HG03108 (cell line): Measurements from ENCODE around the gene ICA1L.
"Not testable (repeated sequence)": the region's sequence is repeated elsewhere in the genome, so short reads cannot be mapped to it uniquely, and the experiment has no call there.

Experiments
- ATAC-seq: cut with Tn5 transposase; IDR thresholded peaks from one replicate; pipeline ENCODE4 v1.9.1; 2021; ENCODE audit warnings: moderate library complexity; ENCODE audit not compliant: unreplicated experiment

ICA1L gene

DNA sequence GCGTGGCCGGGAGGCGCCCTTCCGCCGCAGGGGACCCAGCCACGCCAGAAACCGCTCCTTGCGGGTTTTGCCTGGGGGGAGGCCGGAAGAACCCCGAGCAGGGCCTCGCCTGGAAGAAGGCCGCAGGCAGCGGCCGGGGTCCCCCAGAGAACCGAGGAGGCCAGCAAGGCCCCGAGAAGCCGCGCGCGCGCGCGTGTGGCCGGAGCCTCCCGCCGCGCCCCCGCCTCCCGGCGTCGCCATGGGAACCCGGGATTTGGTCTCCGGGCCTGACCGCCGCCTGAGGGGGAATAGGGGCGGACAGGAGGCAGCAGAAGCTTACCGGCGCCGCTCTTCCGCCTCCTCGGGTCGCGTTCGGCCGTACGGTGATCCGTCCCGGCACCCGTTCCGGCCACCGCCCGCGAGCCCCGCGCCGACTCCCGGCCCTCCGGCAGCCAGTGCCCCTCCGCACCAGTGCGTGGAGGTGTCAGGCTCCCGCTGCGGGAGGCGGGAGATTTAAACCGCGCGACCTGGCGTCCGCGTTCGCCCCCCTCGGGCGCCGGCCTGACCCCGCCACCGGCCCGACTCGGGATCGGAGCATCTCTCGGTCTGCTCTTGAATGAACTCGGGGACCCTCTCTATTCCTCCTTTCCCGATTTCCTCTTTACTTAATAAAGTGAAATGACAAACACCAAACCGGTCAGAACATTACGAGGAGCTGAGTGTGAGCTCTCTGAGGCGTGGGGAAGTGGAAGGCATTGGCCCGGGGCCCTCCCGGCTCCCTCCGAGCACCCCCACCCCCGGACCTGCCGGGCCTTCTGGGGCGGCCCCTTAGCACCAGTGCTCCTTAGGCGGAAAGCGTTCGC, at the start of gene ICA1L:
Gene ICA1L (minus strand): TSS at position 467 of the 842 bp plus-strand sequence. CDS start 42,757 bp downstream, outside the sequence.
- ATAC-seq: peak; percentile 49

DNA sequence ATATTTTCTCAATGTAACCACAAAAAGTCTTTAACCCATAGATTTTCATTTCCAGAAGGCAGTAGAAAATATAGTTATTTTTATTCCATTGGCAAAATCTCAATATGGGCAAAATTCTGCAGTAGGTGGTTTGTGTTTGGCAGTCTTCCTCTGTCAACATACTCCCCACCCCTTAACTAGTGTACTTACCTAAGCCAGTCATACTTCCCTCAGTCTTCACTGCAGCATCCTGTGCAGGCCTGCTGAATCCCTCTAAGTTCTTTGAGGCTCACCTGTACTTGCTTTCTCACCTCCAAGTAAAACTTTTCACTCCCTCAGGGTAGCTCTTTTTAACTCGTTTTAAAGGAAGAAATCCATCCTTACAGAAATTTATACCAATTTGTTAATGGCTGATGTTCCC, 47.3 kb upstream of the ICA1L start:
- ATAC-seq: no peak

DNA sequence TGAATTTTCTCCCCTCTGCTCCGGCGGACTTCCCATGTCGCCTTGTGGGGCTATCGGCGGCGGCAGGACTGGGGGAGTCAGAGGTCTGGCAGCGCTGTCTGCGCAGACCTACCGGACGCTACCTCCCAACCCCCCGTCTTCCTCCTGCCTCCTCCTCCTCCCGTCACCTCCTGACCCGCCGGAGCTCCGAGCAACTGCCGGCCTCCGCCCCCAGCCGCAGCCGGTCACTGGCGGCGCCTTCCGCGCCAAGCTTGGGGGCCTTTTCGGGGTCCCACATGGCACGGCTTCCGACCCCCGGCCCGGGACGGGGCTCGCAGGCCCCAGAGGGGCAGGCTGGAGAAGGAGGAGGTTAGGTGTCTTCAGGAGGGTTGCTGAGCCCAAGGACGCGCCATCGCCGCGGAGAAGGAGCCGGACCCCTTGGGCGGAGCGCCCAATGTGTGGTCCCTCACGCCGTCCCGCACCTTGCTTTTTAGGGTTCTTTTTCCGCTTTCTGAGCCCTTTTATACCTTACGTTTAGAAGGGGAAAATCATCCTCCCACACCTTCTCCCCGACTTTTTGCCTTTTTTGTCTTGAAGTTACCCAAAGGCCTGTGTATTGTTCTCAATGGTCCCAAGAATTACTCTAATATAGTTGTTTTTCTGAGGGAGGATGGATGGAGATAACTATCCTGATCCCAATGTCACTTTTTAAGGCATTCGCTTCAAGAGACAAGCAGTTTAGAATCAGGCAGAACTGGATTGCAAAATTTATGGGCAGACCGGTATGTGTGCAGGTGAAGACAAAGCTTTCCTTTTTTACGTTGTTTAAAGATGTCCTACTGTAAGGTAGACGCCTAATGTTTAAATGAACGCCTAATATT, 41.0 kb upstream of the ICA1L start:
- ATAC-seq: peak; percentile 50

DNA sequence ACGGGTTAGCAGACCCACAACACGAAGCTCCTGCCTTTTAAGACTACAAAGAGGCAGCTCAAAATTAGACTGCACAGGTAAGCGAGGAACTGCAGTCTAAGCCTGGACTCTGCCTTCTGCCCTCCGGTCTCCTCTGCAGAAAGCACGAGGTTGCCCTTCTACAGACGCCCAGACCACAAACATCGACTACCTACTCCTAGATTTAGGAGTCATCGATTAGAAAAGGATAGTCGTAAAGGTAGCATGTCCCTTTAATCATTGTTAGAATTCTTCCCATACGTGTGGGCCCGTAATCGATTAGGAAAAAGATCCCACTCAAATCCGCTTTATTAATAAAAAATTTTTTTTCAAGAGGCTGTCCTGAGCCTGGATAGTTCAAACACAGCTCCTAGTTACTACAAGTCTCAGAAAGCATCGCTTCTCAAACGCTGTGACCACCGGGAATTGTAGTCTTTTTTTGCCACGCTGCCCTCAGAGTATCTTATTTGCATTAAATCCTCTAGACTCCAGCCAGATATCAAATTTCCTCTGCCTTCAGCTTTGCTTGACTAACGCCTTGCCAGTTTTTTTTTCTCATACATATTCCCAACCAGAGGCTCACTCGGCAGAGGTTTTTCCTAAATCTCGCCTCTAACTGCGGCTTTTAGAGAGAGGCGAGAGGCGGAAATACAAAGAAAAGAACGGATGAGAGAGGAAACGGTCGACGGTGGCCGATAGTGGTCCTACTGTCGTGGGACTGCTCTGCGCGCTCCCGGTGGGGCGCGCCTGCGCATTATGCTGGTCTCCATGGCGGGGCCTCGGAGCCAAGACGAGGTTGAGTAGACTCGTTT, 40.2 kb upstream of the ICA1L start, which contains the start of the genes CARF and WDR12:
Gene CARF (plus strand): TSS at position 764 of the 830 bp plus-strand sequence. CDS start 29,628 bp downstream, outside the sequence.
Gene WDR12 (minus strand): TSS at position 162 of the 830 bp plus-strand sequence. CDS start 197 bp downstream, outside the sequence.
- ATAC-seq: peak; percentile 68

DNA sequence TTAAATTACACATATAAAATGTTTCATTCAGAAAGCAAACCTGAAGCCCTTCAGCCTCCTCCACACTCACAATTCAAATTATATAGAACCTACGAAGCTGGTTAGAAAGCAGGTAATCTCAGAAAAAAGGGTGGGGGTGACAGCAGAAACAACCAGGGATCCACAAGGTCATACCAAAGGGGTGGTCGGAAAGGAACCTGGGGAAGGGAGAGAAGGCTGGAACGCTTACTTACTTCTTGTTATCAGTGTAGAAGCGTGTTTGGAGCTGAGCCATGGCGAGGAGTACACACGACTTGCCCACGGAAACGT, 39.6 kb upstream of the ICA1L start:
- peak; percentile 1 for ATAC-seq

DNA sequence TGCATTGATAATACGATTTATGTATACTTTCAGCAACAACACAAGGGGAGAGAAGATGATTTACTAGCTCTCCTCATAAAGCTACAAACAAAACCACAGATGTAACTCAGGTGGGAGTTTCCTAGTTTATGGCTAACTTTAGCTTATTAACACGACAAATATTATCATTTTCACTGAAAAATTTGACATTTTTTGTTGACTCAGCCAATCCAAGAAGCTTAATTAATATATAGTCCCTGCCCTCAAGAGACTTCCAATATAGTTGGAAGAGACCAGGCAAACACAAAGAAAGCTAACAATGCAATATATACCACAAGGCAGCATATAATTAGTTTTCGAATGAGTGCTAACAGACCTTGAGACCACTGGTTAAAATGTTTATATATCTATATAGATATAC, 39.1 kb upstream of the ICA1L start:
- no peak for ATAC-seq

DNA sequence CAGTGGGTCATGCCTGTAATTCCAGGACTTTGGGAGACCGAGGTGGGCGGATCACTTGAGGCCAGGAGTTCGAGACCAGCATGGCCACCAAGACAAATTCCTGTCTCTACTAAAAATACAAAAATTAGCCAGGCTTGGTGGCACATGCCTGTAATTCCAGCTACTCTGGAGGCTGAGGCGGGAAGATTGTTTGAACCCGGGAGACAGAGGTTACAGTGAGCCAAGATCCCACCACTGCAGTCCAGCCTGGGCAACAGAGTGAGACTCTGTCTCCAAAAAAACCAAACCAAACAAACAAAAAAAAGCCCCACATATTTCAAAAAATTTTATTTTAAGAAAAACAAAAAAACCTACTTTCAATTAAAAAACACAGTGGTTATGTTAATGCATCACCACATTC, 38.7 kb upstream of the ICA1L start:
- ATAC-seq: not testable (repeated sequence)

DNA sequence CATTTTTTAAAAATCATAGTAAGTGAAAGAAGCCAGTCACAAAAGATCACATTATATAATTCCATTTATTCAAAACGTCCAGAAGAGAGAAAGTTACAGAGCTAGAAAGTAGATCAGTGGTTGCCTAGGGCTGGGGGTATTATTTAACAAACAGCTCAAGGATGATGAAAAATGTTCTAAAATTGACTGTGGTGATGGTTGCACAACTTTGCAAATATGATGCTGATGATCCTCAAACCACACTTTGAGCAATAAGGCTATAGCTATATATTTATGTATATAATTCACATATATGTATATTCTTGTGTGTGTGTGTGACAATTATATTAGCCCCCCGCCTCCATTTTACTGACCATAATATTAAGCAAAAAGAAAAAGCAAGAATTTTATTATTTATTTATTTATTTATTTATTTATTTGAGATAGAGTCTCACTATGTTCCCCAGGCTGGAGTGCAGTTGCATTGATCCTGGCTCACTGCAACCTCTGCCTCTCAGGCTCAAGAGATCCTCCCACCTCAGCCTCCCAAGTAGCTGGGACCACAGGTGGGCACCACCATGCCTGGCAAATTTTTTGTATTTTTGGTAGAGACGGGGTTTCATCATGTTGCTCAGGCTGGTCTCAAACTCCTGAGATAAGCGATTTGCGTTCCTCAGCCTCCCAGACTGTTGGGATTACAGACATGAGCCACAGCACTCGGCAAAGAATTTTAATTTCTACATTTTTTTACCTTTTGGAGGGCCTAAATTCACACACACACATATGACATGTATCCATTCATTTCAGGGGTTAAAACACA, 38.0 kb upstream of the ICA1L start:
- no peak for ATAC-seq

DNA sequence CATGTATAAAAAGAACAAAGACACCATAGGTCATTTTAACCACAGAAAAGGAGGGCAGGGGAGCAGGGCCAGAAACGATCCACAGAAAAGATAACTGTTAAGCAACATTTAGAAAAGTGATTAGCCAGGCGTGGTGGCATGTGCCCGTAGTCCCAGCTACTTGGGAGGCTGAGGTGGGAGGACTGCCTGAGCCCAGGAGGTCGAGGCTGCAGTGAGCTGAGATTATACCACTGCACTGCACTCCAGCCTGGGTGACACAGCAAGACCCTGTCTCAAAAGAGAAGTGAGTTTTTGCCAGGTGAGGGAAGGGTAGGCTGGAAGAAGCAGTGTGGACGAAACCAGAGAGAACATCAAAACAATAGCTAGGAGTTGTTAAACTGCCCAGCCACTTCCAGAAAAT, 36.6 kb upstream of the ICA1L start:
- ATAC-seq: no peak

DNA sequence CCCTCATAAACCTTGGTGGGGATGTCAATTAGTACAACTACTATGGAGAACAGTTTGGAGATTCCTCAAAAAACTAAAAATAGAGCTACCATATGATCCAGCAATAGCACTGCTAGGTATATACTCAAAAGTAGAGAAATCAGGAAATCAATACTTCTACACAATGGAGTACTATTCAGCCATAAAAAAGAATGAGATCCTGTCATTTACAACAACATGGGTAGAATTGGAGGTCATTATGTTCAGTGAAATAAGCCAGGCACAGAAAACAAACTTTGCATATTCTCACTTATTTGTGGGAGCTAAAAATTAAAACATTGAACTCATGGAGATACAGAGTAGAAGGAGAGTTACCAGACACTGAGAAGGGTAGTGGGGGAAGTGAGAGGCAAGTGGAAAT, 33.9 kb upstream of the ICA1L start:
- not testable (repeated sequence) for ATAC-seq

DNA sequence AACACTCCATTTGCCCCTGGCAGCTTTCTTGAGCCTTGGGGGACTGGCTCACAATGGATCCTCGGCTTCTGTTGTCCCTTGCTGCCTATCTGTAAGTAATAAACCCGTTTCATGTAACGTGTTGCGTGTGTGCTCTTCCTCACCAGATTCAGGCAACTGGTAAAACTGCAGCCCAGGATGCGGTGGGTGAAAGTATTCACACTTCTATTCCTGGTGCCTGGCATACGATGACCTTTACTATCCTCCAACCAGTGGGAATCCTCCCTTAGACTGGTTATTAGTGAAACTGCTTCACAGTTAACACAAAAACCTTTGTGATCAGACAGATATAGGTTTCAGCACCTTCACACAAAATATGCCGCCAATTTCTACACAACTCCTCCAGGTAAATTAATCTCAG, 13.6 kb upstream of the ICA1L start:
- no peak for ATAC-seq

DNA sequence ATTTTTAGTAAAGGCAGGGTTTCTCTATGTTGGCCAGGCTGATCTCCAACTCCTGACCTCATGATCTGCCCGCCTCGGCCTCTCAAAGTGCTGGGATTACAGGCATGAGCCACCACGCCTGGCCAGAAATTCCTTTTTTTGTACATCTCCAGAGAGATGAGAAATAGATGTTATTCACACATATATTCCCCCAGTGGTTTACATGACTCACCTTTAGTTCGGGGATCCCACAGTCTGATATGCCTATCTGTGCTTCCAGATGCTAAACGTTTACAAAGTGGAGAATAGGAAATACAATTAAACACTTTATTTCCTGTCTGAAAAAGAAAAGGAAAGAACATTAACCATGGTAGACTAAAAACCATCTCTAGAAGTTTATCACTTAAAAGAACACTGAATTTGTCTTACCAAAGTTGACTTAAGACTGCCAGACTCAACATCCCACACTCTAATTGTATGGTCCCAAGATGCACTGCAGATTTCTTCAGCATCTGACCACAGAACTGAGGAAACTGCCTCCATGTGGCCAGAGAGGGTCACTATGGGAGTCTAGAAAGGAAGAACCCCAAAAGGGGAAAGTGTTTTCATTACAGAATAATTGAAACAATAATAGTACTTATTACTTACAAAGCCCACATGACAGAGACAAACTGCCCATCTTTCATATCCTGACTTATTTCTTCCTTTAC, 12.6 kb upstream of the ICA1L start:
- ATAC-seq: no peak

DNA sequence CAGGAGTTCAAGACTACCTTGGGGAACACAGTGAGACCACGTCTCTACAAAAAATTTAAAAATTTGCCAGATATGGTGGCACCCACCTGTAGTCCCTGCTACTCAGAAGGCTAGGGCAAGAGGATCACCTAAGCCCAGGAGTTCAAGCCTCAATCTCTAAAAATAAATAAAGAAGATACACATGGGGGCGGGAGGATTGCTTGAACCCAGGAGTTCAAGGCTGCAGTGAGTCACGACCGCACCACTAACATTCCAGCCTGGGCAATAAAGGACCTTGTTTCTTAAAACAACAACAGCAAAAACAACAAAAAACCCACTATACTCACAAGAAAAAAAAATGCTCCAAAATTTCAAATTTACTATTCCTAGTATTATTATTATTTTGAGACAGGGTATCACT, 10.0 kb upstream of the ICA1L start:
- no peak for ATAC-seq

DNA sequence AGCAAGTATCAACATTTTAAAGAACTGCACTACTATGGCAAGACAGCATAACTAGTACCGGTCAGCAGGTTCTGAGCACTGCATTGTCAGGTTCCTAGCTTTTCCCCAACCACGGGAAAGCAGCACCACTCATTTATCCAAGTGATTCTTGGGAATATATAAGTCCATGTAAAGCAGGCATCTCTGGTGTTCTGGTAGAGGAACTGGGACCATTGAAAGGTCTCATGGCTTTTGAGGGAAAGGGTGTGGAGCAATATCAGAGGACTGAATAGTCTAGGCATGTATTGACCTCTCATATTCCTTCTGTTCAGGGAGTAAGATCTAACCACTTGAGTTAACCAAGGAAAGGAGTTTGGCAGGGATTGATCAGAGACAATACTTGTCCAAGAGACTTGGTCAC, 6.1 kb upstream of the ICA1L start:
- ATAC-seq: no peak

DNA sequence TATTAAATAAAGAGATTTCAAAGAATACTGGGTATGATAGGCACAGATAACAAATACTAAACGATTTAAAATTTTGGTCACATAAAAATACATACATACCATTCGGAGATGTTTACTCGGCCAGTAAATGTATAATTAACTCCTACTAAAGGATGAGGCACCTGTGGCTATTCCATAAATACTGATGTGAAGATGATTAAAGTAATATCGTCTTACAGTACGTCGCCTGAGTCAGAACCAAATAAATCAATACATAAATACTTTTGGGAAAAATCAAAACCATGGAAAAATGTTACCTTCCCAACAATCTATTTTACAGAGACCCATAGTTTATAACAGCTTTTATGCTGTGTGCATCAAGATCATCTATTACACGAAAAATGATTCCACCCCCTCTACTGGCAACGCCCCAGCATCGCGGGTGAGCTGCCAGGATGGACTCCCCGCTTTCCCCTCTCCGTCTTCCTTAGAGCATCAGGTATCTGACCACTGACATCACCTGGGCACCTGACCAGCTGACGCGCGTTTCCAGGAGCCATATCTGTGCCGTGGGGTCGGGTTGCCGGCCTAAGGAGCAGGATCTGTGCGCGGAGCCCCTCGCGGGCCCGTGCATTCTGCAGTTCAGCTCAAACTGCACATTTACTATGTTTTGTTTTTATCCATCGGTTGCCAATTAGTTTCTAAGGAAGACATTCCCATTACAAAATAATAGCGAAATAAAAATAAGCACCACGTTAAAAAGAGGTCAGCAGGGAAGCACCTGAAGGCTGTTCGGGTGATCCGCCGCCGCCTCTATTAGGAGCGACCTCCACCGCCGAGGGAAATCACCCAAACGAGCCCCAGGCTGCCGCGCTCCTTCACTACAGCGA, 901 bp downstream of the ICA1L start:
- ATAC-seq: peak; percentile 71

DNA sequence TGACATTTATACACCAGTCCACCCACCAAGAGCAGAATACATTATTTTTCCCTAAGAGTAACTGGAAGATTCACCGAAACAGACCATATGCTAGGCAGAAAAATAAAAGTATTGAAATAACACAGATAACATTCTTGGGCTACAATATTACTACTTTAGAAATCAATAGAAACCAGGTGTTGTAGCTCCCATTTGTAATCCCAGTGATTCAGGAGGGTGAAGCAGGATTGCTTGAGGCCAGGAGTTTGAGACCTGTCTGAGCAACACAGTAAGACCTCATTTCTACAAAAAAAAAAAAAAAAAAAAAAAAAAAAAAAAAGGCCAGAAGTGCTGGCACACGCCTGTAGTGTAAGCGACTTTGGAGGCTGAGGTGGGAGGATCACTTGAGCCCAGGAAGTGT, 9.6 kb downstream of the ICA1L start:
- no peak for ATAC-seq

DNA sequence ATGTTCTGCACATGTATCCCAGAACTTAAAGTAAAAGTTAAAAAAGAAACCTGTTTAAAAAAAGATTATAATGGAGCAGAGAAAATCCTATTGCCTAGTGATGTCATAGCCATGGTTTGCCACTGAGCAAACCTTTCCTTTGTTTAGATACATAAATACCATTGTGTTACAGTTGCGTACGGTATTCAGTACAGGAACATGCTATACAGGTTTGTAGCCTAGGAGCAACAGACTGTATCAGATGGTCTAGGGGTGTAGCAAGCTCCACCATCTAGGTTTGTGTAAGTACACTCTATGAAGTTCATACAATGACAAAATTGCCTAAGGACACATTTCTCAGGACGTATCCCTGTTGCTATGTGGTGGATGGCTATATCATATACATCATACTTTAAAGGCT, 13.0 kb downstream of the ICA1L start:
- ATAC-seq: no peak

DNA sequence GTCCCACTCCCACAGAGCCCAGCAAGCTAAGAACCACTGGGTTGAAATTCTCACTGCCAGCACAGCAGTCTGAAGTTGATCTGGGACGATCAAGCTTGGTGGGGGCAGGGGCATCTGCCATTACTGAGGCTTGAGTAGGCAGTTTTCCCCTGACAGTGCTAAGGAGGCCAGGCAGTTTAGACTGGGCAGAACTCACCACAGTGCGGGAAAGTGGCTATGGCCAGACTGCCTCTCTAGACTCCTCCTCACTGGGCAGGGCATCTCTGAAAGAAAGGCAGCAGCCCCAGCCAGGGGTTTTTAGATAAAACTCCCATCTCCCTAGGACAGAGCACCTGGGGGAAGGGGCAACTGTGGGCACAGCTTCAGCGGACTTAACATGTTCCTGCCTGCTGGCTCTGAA, 22.2 kb downstream of the ICA1L start:
- not testable (repeated sequence) for ATAC-seq

DNA sequence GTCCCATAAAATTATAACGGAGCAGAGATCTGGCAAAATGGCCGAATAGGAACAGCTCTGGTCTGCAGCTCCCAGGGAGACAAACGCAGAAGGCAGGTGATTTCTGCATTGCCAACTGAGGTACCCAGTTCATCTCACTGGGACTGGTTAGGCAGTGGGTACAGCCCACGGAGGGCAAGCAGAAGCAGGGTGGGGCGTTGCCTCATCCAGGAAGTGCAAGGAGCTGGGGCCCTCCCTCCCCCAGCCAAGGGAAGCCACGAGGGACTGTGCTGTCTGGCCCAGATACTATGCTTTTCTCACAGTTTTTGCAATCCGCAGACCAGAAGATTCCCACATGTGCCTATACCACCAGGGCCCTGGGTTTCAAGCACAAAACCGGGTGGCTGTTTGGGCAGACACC, 22.8 kb downstream of the ICA1L start:
- ATAC-seq: no peak
